ENCODE data around the gene C1orf52.

- TF ChIP-seq CTCF (IDR thresholded peaks at IDR 0.05; ENCODE audit: low read depth, low read length, poor library complexity, severe bottlenecking), result no peak
- TF ChIP-seq EZH2phosphoT487 (IDR thresholded peaks at IDR 0.05; ENCODE audit: borderline replicate concordance, low read length), result no peak
Observed at GRCh38 chr1:85264150-85264549, 4.7 kb upstream of the C1orf52 start.
